ENCODE measurements around the gene CTXN1. TPM values are rescaled to one million over a fixed set of nuclear protein-coding genes. Genes with fewer than 3 reads are reported as not detected.

CTXN1 gene
- total and polyA plus RNA-seq, 2 of the 4 experiments (the other 2 are of a cell fraction): 0.36 to 7.4 TPM

GRCh38 chr19:7916103-7916954, 9.6 kb downstream of the CTXN1 start:
- Histone ChIP-seq H2BK120ac (ENCODE audit: low read depth, low read length) (no peak overlapping the region), H3K4me1 (ENCODE audit: control insufficient read depth, insufficient read depth, low read length) (peaks cover 15% of the 10 kb centered on the region), H4K91ac (ENCODE audit: insufficient read depth, low read depth, low read length) (no peak overlapping the region), H4K8ac (ENCODE audit: low read depth in 2 of 2, low read length in 2 of 2) (peak overlapping the region in 1 of 2 experiments; percentile 3; a peak in 1 of 4 replicates), H2AFZ (replicated peaks; ENCODE audit: low read length, poor library complexity) (peak overlapping the region; percentile 90), H3K14ac (replicated peaks; ENCODE audit: low read depth, low read length) (no peak overlapping the region), H3K56ac (ENCODE audit: extremely low read depth, insufficient read depth, low read length) (no peak overlapping the region), H2BK20ac (ENCODE audit: low read depth, low read length) (no peak overlapping the region), H3K23ac (ENCODE audit: low read depth, low read length) (0 out of 2 replicates have a peak overlapping the region, but pooled peaks have one; percentile 15), H3K4me3 (ENCODE audit: insufficient read depth, low read depth, low read length) (peak overlapping the region; percentile 44), H3K9me1 (ENCODE audit: insufficient read depth, low read length) (peaks cover 6% of the 10 kb centered on the region), H3K27ac (ENCODE audit: insufficient read depth, low read length) (no peak overlapping the region; the same call in 1 of the 2 replicates), H4K5ac (ENCODE audit: low read depth, low read length) (no peak overlapping the region), H2BK15ac (ENCODE audit: low read depth, low read length) (no peak overlapping the region), H3K18ac (ENCODE audit: low read depth, low read length) (no peak overlapping the region; the same call in 1 of the 2 replicates), H3K9me3 (ENCODE audit: control insufficient read depth, insufficient read depth, low read length) (no peaks in the 10 kb centered on the region), H3K79me1 (ENCODE audit: low read depth in 1 of 2, low read length in 2 of 2) (peaks cover 0 to 12% of the 10 kb centered on the region in 2 experiments; a peak in 2 of 4 replicates), H2AK5ac (ENCODE audit: low read depth, low read length) (peak overlapping the region; percentile 9; the same call in 1 of the 2 replicates), H4K20me1 (ENCODE audit: insufficient read depth, low read length) (peaks cover 5% of the 10 kb centered on the region), H2AK9ac (replicated peaks; ENCODE audit: low read depth, low read length, poor library complexity) (peak overlapping the region; percentile 89), H3K4ac (ENCODE audit: low read depth, low read length) (0 out of 2 replicates have a peak overlapping the region, but pooled peaks have one; percentile 29), H3K4me2 (ENCODE audit: low read depth, low read length) (peak overlapping the region; percentile 70), H3K9ac (ENCODE audit: low read depth, low read length) (peak overlapping the region; percentile 15; the same call in 1 of the 2 replicates), H2BK5ac (ENCODE audit: low read depth, low read length, poor library complexity, severe bottlenecking) (no peak overlapping the region), H3K27me3 (ENCODE audit: control insufficient read depth, insufficient read depth, low read length) (peaks cover 11% of the 10 kb centered on the region), H3K36me3 (ENCODE audit: control insufficient read depth, insufficient read depth, low read length) (peaks cover 13% of the 10 kb centered on the region)
- no peak for DNase-seq
- ATAC-seq (ENCODE audit: low read depth): no peak
- no TSS peak for BruUV-seq (replicated peaks)
- intact Hi-C loops (cut with micrococcal nuclease) (no loop called here), dilution Hi-C loops (cut with HindIII; ENCODE audit: low sequenced_read_pairs, unreplicated experiment) (no loop called here), in situ Hi-C loops (cut with MboI; ENCODE audit: low sequenced_read_pairs) (no loop called here)
- POLR2A ChIA-PET (ENCODE audit: unreplicated experiment): no interaction called here
- CTCF ChIA-PET: interaction anchor here (2.4 kb wide), 1 partner anchor 13 kb away, joined by 10 read pairs; no protein-coding TSS in a partner anchor
- 5% methylated on average over 44 of the region's 104 CpGs; no CpG with 5 or more reads in 1 of the 2 experiments for whole genome bisulfite sequencing, 2 experiments (ENCODE audit: extremely low coverage in 2 of 2, insufficient read length in 1 of 2)
- TF ChIP-seq MXI1 (IDR thresholded peaks at IDR 0.05; ENCODE audit: borderline replicate concordance, low read depth, low read length) (no peak), MAZ (IDR thresholded peaks at IDR 0.05; ENCODE audit: borderline replicate concordance, low read depth, low read length) (no peak), POLR2A (IDR thresholded peaks at IDR 0.05; ENCODE audit: low read depth, low read length) (no peak), SMC3 (IDR thresholded peaks at IDR 0.05; ENCODE audit: low read depth, low read length) (no peak), RFX5 (IDR thresholded peaks at IDR 0.05; ENCODE audit: low read depth, low read length) (no peak), RCOR1 (IDR thresholded peaks at IDR 0.05; ENCODE audit: insufficient replicate concordance, low read length) (no peak), RAD21 (IDR thresholded peaks at IDR 0.05; ENCODE audit: low read length) (no peak), CHD1 (IDR thresholded peaks at IDR 0.05; ENCODE audit: low read depth, low read length) (no peak), CEBPB (IDR thresholded peaks at IDR 0.05; ENCODE audit: low read depth, low read length) (no peak), BHLHE40 (IDR thresholded peaks at IDR 0.05; ENCODE audit: low read depth, low read length) (no peak), FOS (IDR thresholded peaks at IDR 0.05; ENCODE audit: low read depth, low read length) (no peak), NFE2L2 (IDR thresholded peaks at IDR 0.05; ENCODE audit: low read depth, low read length) (no peak), MAFK (IDR thresholded peaks at IDR 0.05; ENCODE audit: low read depth, low read length) (no peak)
- TF ChIP-seq, protein P1, sequence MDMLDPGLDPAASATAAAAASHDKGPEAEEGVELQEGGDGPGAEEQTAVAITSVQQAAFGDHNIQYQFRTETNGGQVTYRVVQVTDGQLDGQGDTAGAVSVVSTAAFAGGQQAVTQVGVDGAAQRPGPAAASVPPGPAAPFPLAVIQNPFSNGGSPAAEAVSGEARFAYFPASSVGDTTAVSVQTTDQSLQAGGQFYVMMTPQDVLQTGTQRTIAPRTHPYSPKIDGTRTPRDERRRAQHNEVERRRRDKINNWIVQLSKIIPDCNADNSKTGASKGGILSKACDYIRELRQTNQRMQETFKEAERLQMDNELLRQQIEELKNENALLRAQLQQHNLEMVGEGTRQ (IDR thresholded peaks at IDR 0.05; ENCODE audit: low read depth, low read length): no peak
- TF ChIP-seq, protein P2, sequence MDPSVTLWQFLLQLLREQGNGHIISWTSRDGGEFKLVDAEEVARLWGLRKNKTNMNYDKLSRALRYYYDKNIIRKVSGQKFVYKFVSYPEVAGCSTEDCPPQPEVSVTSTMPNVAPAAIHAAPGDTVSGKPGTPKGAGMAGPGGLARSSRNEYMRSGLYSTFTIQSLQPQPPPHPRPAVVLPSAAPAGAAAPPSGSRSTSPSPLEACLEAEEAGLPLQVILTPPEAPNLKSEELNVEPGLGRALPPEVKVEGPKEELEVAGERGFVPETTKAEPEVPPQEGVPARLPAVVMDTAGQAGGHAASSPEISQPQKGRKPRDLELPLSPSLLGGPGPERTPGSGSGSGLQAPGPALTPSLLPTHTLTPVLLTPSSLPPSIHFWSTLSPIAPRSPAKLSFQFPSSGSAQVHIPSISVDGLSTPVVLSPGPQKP (IDR thresholded peaks at IDR 0.05; ENCODE audit: borderline replicate concordance, low read depth, low read length): no peak

All from IMR-90 (cell line).